GM12874 (cell line): ENCODE data around the gene R3HDM4.

ENCODE experiments used
- TF ChIP-seq, protein P1 (sequence below): IDR thresholded peaks from 2 replicates; pipeline ENCODE4 v1.5.1; 2011; ENCODE audit warnings: low read depth, mild to moderate bottlenecking, control low read depth, low read length, moderate library complexity; ENCODE audit not compliant: insufficient read depth

Gene R3HDM4

DNA sequence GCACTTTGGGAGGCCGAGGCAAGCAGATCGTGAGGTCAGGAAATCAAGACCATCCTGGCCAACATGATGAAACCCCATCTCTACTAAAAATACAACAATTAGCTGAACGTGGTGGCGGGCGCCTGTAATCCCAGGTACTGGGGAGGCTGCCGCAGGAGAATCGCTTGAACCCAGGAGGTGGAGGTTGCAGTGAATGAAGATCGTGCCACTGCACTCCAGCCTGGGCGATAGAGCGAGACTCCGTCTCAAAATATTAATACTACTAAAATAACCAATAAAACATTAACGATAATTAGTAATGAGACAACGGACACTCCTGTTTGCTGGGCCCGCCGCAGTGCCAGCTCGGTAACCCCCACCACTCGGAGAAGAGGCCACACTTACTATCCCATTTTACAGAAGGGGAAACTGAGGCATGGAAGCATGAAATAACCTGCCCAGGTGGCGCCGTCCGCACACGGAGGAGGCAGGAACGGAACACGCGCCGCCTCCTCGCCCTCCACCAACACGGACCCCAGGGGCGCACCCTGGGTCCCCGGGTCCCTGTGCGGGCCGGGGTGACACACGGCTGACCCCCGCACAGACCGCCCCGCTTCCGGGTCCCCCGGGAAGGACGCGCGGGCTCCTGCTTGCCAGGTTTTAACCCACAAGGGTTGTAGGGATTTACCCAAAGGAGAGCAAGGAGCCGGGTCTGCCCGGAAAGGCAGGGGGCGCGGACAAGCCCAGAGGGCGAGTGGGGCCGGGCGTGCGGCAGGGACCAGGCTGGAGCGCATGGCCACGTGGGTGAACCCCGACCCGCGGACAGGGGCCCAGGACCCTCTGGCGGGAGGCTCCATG, 1.6 kb downstream of the R3HDM4 start:
- TF ChIP-seq, protein P1, sequence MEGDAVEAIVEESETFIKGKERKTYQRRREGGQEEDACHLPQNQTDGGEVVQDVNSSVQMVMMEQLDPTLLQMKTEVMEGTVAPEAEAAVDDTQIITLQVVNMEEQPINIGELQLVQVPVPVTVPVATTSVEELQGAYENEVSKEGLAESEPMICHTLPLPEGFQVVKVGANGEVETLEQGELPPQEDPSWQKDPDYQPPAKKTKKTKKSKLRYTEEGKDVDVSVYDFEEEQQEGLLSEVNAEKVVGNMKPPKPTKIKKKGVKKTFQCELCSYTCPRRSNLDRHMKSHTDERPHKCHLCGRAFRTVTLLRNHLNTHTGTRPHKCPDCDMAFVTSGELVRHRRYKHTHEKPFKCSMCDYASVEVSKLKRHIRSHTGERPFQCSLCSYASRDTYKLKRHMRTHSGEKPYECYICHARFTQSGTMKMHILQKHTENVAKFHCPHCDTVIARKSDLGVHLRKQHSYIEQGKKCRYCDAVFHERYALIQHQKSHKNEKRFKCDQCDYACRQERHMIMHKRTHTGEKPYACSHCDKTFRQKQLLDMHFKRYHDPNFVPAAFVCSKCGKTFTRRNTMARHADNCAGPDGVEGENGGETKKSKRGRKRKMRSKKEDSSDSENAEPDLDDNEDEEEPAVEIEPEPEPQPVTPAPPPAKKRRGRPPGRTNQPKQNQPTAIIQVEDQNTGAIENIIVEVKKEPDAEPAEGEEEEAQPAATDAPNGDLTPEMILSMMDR, result no peak

DNA sequence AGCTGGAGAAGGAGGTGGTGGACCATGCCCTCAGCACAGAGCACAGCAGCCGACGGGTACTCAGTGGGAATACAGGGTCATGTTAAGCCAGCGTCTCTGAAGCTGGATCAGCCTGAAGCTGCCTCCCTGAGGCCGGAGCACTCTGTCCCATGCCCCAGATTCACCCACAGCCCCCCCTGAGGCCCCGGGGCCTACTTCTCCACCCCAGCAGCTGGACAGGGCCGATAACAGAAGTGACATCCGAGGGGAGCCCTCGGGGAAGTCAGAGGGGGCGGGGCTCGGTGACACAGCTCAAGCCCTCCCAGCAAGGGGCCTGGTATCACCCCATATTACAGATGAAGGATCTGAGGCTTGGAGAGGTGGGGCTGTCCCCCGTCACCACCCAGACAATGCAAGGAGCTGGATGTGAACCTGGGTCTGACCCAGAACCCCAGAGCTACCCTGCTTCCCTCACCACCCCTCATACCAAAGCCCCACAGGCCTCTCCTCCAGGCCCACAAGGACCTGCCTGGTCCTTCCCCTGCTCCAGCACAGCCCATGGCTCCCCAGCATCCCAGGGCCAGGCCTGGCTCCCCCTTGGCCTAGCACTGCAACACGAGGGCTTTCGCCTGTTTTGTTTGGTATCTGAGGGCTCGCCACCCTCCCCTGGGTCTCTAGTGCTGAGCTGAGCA, 5.7 kb downstream of the R3HDM4 start:
- TF ChIP-seq, protein P1, result no peak

DNA sequence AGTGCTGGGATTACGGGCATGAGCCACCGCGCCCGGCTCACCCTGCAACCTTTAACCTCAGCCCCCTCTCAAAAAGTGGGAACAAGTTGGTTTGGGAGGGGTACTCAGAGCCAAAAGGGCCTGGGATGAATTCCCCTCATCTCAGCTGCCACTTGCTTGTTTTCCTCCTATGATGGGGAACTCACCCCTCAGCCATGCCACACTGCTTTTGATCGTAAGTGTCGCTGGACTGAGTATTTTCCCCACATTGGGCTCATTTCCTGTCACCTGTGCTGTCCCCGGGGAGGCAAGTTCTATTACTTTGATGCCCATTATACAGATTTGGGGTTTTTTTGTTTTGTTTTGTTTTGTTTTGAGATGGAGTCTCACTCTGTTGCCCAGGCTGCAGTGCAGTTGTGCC, 6.5 kb downstream of the R3HDM4 start:
- TF ChIP-seq, protein P1, result no peak

DNA sequence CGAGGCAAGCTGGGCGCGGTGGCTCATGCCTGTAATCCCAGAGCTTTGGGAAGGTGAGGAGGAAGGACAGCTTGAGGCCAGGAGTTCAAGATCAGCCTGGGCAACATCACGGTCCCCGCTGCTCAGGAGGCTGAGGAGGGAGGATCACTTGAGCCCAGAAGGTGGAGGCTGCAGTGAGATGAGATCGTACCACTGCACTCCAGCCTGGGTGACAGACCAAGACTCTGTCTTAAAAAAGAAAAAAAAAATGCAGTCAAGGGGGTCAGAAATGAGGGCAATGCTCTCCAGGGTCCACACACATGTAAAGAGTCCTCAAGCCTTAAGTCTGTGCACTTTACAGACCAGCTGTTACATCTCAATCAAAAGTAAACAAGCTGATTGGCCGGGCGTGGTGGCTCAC, 8.5 kb downstream of the R3HDM4 start:
- TF ChIP-seq, protein P1, result no peak

DNA sequence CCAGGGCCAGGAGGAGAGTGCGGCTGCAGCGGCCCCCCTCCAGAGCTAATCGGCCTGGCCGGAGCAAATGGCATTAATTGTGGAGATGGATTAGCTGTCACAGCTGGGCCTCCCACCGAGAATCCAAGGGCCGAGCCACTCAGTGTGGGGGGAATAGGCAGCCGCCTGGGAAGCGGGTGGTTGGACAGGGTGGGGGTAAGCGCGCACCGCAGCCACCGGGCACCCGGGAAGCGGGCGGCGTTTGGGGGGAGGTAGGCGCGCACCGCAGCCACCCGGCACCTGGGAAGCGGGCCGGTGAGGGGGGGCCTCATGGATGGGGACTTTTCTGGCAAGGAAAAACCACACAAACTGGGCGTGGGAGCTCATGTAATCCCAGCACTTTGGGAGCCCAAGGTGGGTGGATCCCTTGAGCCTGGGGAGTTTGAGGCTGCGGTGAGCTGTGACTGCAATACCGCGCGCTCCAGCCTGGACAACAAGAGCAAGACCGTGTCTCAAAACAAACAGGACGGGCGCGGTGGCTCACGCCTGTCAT, 9.7 kb downstream of the R3HDM4 start:
- TF ChIP-seq, protein P1, result no peak

DNA sequence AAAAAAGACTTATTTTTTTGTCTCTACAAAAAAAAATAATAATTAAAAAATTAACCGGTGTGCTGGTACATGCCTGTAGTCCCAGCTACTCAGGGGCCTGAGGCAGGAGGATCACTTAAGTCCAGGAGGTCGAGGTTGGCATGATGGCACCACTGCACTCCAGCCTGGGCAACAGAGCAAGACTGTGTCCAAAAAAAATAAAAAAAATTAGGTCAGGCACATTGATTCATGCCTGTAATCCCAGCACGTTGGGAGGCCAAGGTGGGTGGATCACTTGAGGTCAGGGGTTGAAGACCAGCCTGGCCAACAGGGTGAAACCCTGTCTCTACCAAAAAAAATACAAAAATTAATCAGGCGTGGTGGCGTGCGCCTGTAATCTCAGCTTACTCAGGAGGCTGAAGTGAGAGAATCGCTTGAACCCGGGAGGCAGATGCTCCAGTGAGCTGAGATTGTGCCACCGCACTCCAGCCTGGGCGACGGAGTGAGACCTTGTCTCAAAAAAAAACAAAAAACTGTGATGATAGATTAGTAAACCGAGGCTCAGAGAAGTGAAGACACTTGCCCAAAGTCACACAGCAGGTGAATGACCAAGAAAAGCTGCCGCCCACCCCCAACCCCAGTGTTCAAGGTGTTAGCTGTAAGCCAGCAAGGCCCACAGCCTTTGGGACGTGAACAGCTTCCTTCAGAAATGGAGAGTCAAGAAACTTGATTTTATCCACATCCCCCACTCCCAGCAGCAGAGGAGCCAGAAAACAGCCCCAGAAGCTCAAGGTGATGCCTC, 10.4 kb downstream of the R3HDM4 start:
- TF ChIP-seq, protein P1, result no peak

DNA sequence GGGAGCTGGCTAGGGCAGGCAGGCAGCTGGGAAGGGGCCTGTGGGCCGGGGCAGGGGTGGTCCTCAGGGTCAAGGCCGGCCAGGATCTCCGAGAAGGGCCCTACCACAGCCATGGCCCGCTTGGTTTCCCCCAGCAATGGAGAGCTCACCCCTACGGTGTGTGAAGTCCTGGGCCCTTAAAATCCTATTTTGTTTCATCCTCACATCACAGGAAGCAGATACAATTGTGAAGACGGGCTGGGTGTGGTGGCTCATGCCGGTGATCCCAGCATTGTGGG, 11.0 kb downstream of the R3HDM4 start:
- TF ChIP-seq, protein P1, result no peak
